ENCODE measurements around the gene S100A14.

The S100A14 gene

GRCh38 chr1:153614189-153614900 lies 1.8 kb downstream of the S100A14 start:
- Histone ChIP-seq H3K27me3 (replicated peaks in 2 of 5; ENCODE audit: control insufficient read depth in 4 of 5, insufficient read depth in 5 of 5, low read length in 4 of 5) (no peaks in the 10 kb centered on the region), H3K9me3 (ENCODE audit: control extremely low read depth in 1 of 5, control insufficient read depth in 4 of 5, insufficient read depth in 2 of 5, low read depth in 1 of 5, low read length in 4 of 5) (no peaks in the 10 kb centered on the region), H3K4me3 (ENCODE audit: control insufficient read depth in 1 of 7, extremely low read depth in 1 of 7, insufficient read depth in 4 of 7, low read depth in 2 of 7, low read length in 6 of 7) (no peak overlapping the region), H3K27ac (ENCODE audit: insufficient read depth in 1 of 2, low read depth in 1 of 2, low read length in 2 of 2, poor library complexity in 1 of 2, severe bottlenecking in 2 of 2) (no peak overlapping the region), H3K36me3 (ENCODE audit: control insufficient read depth in 4 of 4, insufficient read depth in 4 of 4, low read length in 3 of 4) (no peaks in the 10 kb centered on the region), H3K4me1 (ENCODE audit: control extremely low read depth in 1 of 4, control insufficient read depth in 4 of 4, insufficient read depth in 4 of 4, low read length in 3 of 4) (peaks cover 0 to 27% (median 16%) of the 10 kb centered on the region in 4 experiments)
- CTCF ChIA-PET, result interaction anchor here (1.0 to 21.2 kb wide), 10 partner anchors 6 to 105 kb away, joined by 3 to 262 read pairs (median 18); partner anchors contain the start of genes S100A1 and S100A13
- POLR2A ChIA-PET, result interaction anchor here (0.5 kb wide), 1 partner anchor 33 kb away, joined by 3 read pairs; no protein-coding TSS in a partner anchor
- no peak for DNase-seq
- 79% methylated on average over 2 of the region's 2 CpGs for WGBS (ENCODE audit: insufficient coverage)

- Histone ChIP-seq H3K27me3 (replicated peaks in 2 of 5; ENCODE audit: control insufficient read depth in 4 of 5, insufficient read depth in 5 of 5, low read length in 4 of 5) (no peaks in the 10 kb centered on the region), H3K4me3 (ENCODE audit: control insufficient read depth in 1 of 7, extremely low read depth in 1 of 7, insufficient read depth in 4 of 7, low read depth in 2 of 7, low read length in 6 of 7) (no peak overlapping the region), H3K36me3 (ENCODE audit: control insufficient read depth in 4 of 4, insufficient read depth in 4 of 4, low read length in 3 of 4) (no peaks in the 10 kb centered on the region), H3K9me3 (ENCODE audit: control extremely low read depth in 1 of 5, control insufficient read depth in 4 of 5, insufficient read depth in 2 of 5, low read depth in 1 of 5, low read length in 4 of 5) (no peaks in the 10 kb centered on the region), H3K27ac (ENCODE audit: insufficient read depth in 1 of 2, low read depth in 1 of 2, low read length in 2 of 2, poor library complexity in 1 of 2, severe bottlenecking in 2 of 2) (no peak overlapping the region), H3K4me1 (ENCODE audit: control extremely low read depth in 1 of 4, control insufficient read depth in 4 of 4, insufficient read depth in 4 of 4, low read length in 3 of 4) (peaks cover 0 to 28% (median 16%) of the 10 kb centered on the region in 4 experiments)
- no peak for DNase-seq
- CTCF ChIA-PET, result interaction anchor here (1.6 to 21.2 kb wide), 7 partner anchors 15 to 104 kb away, joined by 5 to 262 read pairs (median 62); partner anchors contain the start of genes S100A1 and S100A13
- POLR2A ChIA-PET, result no interaction called here
- 100% methylated on average over 2 of the region's 5 CpGs for WGBS (ENCODE audit: insufficient coverage)
Measured at GRCh38 chr1:153613406-153613805, 2.7 kb downstream of the S100A14 start.

- WGBS (ENCODE audit: insufficient coverage), result 98% methylated on average over 7 of the region's 9 CpGs
- no peak within 1 kb of the TSS for H3K27ac ChIP-seq (ENCODE audit: insufficient read depth in 1 of 2, low read depth in 1 of 2, low read length in 2 of 2, poor library complexity in 1 of 2, severe bottlenecking in 2 of 2)
- peaks cover 0 to 26% (median 16%) of the 10 kb centered on the region in 4 experiments for H3K4me1 ChIP-seq (ENCODE audit: control extremely low read depth in 1 of 4, control insufficient read depth in 4 of 4, insufficient read depth in 4 of 4, low read length in 3 of 4)
- H3K4me3 ChIP-seq (ENCODE audit: control insufficient read depth in 1 of 7, extremely low read depth in 1 of 7, insufficient read depth in 4 of 7, low read depth in 2 of 7, low read length in 6 of 7), result no peak within 1 kb of the TSS
- ChIA-PET CTCF (interaction anchor here (9.0 to 21.2 kb wide), 3 partner anchors 14 to 42 kb away, joined by 100 to 262 read pairs (median 112); partner anchors contain the start of genes S100A1 and S100A13), POLR2A (interaction anchor here (0.6 kb wide), 1 partner anchor 279 kb away, joined by 4 read pairs; no protein-coding TSS in a partner anchor)
- no peaks in the 10 kb centered on the region for H3K27me3 ChIP-seq (replicated peaks in 2 of 5; ENCODE audit: control insufficient read depth in 4 of 5, insufficient read depth in 5 of 5, low read length in 4 of 5)
- no peaks in the 10 kb centered on the region for H3K9me3 ChIP-seq (ENCODE audit: control extremely low read depth in 1 of 5, control insufficient read depth in 4 of 5, insufficient read depth in 2 of 5, low read depth in 1 of 5, low read length in 4 of 5)
- DNase-seq, result no peak
- no peaks in the 10 kb centered on the region for H3K36me3 ChIP-seq (ENCODE audit: control insufficient read depth in 4 of 4, insufficient read depth in 4 of 4, low read length in 3 of 4)
Measured at GRCh38 chr1:153612755-153613331, 3.3 kb downstream of the S100A14 start, which contains the start of gene S100A16. Gene S100A16, minus strand, starts transcription at chr1:153613137. Its CDS starts 4,986 bp downstream, at chr1:153608151.

GRCh38 chr1:153612111-153612754 lies 3.9 kb downstream of the S100A14 start:
- Histone ChIP-seq H3K4me3 (ENCODE audit: control insufficient read depth in 1 of 7, extremely low read depth in 1 of 7, insufficient read depth in 4 of 7, low read depth in 2 of 7, low read length in 6 of 7) (no peak overlapping the region), H3K9me3 (ENCODE audit: control extremely low read depth in 1 of 5, control insufficient read depth in 4 of 5, insufficient read depth in 2 of 5, low read depth in 1 of 5, low read length in 4 of 5) (no peaks in the 10 kb centered on the region), H3K36me3 (ENCODE audit: control insufficient read depth in 4 of 4, insufficient read depth in 4 of 4, low read length in 3 of 4) (no peaks in the 10 kb centered on the region), H3K27ac (ENCODE audit: insufficient read depth in 1 of 2, low read depth in 1 of 2, low read length in 2 of 2, poor library complexity in 1 of 2, severe bottlenecking in 2 of 2) (no peak overlapping the region), H3K27me3 (replicated peaks in 2 of 5; ENCODE audit: control insufficient read depth in 4 of 5, insufficient read depth in 5 of 5, low read length in 4 of 5) (no peaks in the 10 kb centered on the region), H3K4me1 (ENCODE audit: control extremely low read depth in 1 of 4, control insufficient read depth in 4 of 4, insufficient read depth in 4 of 4, low read length in 3 of 4) (peaks cover 0 to 24% (median 15%) of the 10 kb centered on the region in 4 experiments)
- no peak for DNase-seq
- CTCF ChIA-PET, result interaction anchor here (9.0 to 21.2 kb wide), 3 partner anchors 14 to 41 kb away, joined by 100 to 262 read pairs (median 112); partner anchors contain the start of genes S100A1 and S100A13
- POLR2A ChIA-PET, result interaction anchor here (0.6 kb wide), 1 partner anchor 280 kb away, joined by 4 read pairs; no protein-coding TSS in a partner anchor
- WGBS (ENCODE audit: insufficient coverage), result 100% methylated on average over 5 of the region's 11 CpGs

GRCh38 chr1:153611356-153611755 lies 4.8 kb downstream of the S100A14 start:
- Histone ChIP-seq H3K36me3 (ENCODE audit: control insufficient read depth in 4 of 4, insufficient read depth in 4 of 4, low read length in 3 of 4) (no peaks in the 10 kb centered on the region), H3K4me1 (ENCODE audit: control extremely low read depth in 1 of 4, control insufficient read depth in 4 of 4, insufficient read depth in 4 of 4, low read length in 3 of 4) (peaks cover 0 to 24% (median 15%) of the 10 kb centered on the region in 4 experiments), H3K9me3 (ENCODE audit: control extremely low read depth in 1 of 5, control insufficient read depth in 4 of 5, insufficient read depth in 2 of 5, low read depth in 1 of 5, low read length in 4 of 5) (no peaks in the 10 kb centered on the region), H3K4me3 (ENCODE audit: control insufficient read depth in 1 of 7, extremely low read depth in 1 of 7, insufficient read depth in 4 of 7, low read depth in 2 of 7, low read length in 6 of 7) (no peak overlapping the region), H3K27me3 (replicated peaks in 2 of 5; ENCODE audit: control insufficient read depth in 4 of 5, insufficient read depth in 5 of 5, low read length in 4 of 5) (no peaks in the 10 kb centered on the region), H3K27ac (ENCODE audit: insufficient read depth in 1 of 2, low read depth in 1 of 2, low read length in 2 of 2, poor library complexity in 1 of 2, severe bottlenecking in 2 of 2) (no peak overlapping the region)
- no peak for DNase-seq
- CTCF ChIA-PET, result interaction anchor here (9.0 to 21.2 kb wide), 2 partner anchors 17 to 40 kb away, joined by 112 to 262 read pairs; partner anchors contain the start of genes S100A1 and S100A13
- WGBS (ENCODE audit: insufficient coverage), result 100% methylated on average over 1 of the region's 1 CpG
- POLR2A ChIA-PET, result no interaction called here

- H3K4me3 ChIP-seq (ENCODE audit: control insufficient read depth in 1 of 7, extremely low read depth in 1 of 7, insufficient read depth in 4 of 7, low read depth in 2 of 7, low read length in 6 of 7), result no peak overlapping the region
- ChIA-PET POLR2A (no interaction called here), CTCF (interaction anchor here (0.9 to 21.2 kb wide), 4 partner anchors 17 to 137 kb away, joined by 3 to 262 read pairs (median 58); partner anchors contain the start of genes S100A1 and S100A13)
- H3K9me3 ChIP-seq (ENCODE audit: control extremely low read depth in 1 of 5, control insufficient read depth in 4 of 5, insufficient read depth in 2 of 5, low read depth in 1 of 5, low read length in 4 of 5), result no peaks in the 10 kb centered on the region
- no peaks in the 10 kb centered on the region for H3K27me3 ChIP-seq (replicated peaks in 2 of 5; ENCODE audit: control insufficient read depth in 4 of 5, insufficient read depth in 5 of 5, low read length in 4 of 5)
- WGBS (ENCODE audit: insufficient coverage), result 83% methylated on average over 5 of the region's 7 CpGs
- no peak for DNase-seq
- peaks cover 0 to 24% (median 15%) of the 10 kb centered on the region in 4 experiments for H3K4me1 ChIP-seq (ENCODE audit: control extremely low read depth in 1 of 4, control insufficient read depth in 4 of 4, insufficient read depth in 4 of 4, low read length in 3 of 4)
- no peaks in the 10 kb centered on the region for H3K36me3 ChIP-seq (ENCODE audit: control insufficient read depth in 4 of 4, insufficient read depth in 4 of 4, low read length in 3 of 4)
- no peak overlapping the region for H3K27ac ChIP-seq (ENCODE audit: insufficient read depth in 1 of 2, low read depth in 1 of 2, low read length in 2 of 2, poor library complexity in 1 of 2, severe bottlenecking in 2 of 2)
Measured at GRCh38 chr1:153610811-153611301, 5.3 kb downstream of the S100A14 start.
